ENCODE results near the gene PRR14.
"Not testable (repeated sequence)": the region's sequence is repeated elsewhere in the genome, so short reads cannot be mapped to it uniquely, and the experiment has no call there.

The PRR14 gene

DNA sequence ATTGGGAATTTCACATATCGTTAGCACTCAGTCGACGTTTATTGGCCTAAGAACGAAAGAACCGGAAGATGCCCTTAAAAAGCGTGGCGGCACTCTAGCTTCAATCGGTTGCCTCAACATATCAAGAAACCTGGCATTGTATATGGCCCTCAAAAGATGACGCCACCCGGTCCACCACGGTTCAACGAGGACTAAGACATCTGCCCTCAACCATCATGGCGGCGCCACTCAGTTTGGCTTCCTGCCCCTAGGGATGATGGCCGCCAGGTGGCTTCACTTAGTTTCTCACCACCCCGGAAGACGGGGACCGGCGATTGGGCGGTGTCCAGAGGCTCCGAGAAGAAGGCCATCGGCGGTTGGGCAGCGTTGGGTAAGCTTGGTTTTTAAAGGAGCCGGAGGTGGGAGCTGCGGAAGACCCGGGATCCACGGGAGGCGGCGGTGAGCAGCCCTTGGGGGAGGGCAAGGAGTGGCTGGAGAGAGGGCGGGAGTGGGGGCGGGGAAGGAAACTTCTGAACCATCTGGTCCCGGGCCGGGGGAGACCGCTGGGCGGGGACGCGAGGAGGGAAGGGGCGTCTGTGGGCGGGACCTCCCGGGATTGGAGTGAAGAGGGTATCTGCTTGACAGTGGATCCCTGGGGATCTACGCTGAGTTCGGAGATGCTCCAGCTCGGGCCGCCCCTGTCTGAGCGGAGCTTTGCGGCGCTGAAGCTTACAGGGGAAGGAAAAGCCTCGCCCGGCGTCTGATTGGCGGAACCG, at the start of gene PRR14:
Gene PRR14 (plus strand): TSS at position 592 of the 755 bp plus-strand sequence. CDS start 686 bp downstream, outside the sequence.
- peak; percentile 91 for DNase-seq

DNA sequence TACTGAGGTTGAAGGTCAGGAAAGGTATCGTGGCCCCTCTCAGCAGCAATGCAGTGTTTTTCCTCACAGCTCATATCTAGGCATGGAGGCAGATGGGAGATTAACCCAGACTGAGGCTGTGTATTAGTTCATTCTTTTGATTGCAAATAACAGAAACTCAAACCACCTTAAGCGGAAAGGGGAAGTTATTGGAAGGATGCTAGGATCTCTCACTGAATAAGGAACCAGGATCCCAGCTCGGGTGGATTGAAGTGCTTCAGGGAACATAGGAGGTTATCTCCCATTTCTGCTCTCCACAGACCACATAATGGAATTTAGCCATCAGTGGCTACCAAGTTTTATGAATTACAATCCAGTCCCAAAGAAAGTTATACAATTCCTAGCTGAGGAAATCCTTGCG, 48.8 kb upstream of the PRR14 start:
- DNase-seq, result no peak

DNA sequence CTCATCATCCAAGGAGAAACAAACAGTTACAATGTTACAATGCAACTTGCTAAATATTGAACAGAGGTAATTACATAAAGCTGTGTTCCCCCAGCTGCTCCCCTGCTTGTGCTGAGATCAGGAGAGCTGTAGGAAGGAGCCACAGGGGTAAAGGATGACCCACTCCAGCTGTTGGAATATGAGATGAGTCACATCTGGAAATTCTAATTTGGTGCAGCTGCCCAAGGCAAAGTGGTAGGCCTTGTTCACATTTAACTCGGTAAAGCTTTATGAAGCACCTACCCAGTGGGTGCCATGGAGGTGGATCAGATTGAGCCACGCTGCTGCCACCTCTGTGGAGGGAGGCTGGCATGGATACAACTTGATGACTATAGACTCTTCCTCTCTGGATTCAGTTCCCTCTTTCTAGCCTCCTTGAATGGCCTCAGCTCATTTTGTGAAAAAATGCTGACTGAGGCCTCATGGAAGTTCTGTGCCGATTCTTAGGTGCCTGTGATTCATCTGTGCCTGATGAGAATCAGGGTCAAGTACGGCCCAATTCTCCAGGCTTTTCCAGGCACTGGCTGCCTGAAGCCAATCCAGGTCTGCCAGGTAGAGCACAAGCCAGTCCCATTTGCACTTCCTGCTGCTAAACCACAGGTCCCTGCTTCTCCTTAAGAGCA, 48.0 kb upstream of the PRR14 start:
- no peak for DNase-seq

DNA sequence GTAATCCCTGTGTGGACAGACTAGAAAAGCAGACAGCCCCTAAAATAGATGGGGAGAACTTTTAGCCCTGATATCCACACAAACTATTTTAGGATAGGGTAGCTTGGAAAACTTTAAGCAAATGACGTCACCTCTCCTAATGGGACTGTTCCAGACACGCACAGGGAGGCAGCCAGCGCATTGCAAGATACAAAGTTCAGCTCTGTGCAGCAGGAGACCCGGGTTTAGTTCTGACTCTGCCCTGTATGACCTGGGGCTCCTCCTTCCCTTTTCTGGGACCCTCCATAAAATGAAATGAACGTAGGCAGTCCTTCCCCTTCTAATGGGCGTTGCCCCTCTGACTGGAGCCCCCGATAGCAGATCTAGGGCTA, 46.8 kb upstream of the PRR14 start:
- DNase-seq, result no peak

DNA sequence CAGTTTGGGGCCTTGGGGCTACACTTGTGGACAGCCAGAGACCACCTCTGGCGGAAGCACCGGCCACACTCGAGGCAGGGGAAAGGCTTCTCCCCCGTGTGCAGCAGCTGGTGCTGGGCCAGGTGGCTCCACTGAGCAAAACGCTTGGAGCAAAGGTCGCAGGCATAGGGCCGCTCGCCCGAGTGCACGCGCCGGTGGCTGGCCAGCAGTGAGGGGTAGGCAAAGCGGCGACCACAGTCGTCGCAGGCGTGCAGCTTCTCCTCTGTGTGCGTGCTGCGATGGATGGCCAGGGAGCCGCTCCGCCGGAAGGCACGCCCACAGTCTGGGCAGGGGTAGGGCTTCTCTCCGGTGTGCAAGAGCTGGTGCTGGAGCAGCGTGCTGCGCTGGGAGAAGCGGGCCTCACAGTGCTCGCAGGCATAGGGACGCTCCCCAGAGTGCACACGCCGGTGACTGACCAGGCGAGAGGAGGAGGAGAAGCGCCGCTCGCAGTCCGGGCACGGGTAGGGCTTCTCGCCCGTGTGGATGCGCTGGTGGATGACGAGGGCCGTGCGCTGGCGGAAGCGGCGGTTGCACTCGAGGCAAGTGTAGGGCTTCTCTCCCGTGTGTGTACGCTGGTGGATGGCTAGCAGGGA, 46.3 kb upstream of the PRR14 start:
- no peak for DNase-seq

DNA sequence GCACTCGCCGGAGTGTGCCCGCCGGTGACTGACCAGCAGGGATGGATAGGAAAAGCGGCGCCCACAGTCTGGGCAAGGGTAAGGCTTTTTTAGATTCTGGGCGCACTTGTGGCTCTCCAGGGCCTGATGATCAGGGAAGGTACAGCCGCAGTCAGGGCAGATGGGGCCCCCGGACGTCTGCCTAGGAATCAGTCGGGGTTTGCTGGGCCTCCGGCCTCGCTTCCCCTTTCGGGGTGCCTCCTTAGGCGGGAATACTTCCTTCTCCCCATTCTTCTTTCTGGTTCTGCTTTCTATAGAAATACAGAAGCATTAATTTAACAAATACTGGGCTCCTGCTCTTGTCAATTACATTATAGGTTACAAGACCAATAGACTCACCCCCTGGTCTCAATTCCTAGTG, 45.6 kb upstream of the PRR14 start:
- DNase-seq, result no peak

DNA sequence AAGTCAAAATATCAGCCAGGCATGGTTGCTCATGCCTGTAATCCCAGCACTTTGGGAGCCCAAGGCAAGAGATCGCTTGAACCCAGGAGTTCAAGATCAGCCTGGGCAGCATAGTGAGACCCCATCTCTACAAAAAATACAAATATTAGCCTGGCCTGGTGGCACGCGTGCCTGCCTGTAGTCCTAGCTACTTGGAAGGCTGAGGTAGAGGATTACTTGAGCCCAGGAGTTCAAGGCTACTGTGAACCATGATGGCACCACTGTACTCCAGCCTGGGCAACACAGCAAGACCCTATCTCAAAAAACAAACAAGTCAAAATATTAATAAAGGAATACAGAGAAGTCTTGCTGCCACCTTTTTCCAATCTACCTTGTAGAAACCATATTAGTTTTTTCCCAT, 44.8 kb upstream of the PRR14 start:
- DNase-seq, result no peak

DNA sequence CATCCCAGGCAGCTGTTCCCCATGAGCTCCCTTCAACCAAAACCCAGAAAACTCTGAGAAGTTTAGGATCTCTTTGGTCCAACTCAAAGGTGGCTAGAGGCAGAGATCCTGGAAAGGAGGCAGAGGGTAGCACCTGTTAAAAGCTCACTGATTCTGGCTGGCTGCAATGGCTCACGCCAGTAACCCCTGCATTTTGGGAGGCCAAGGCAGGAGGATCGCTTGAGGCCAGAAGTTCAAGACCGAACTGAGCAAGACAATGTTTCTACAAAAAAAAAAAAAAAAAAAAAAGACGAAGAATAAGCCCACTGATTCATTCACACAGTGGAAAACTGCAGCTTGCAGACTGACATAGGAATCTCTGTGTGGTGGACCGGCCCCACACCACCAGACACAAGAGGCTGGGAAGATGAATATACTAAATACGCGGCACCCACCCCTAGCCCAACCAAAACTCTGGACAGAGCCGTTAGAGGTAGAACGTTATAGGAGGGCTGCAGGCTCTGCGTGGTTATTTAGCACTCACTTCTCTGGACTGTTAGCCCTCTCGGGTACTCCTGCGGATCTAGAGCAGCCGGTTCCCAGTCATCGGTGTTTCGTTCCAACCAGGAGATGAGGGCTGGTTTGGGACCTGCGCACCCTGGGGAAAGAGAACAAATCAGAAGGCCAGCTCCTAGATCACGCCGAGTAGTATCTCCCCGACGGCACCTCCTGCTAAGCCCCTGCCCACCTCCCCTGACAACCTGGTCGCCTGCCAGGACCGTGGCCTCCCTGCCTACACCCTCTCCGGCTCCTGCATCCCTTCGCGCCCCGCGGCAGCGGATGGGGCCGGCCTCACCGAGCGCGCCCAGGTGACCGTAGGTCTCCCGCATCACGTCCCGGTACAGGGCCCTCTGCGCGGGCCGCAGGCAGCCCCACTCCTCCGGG, 41.5 kb upstream of the PRR14 start:
- no peak for DNase-seq

DNA sequence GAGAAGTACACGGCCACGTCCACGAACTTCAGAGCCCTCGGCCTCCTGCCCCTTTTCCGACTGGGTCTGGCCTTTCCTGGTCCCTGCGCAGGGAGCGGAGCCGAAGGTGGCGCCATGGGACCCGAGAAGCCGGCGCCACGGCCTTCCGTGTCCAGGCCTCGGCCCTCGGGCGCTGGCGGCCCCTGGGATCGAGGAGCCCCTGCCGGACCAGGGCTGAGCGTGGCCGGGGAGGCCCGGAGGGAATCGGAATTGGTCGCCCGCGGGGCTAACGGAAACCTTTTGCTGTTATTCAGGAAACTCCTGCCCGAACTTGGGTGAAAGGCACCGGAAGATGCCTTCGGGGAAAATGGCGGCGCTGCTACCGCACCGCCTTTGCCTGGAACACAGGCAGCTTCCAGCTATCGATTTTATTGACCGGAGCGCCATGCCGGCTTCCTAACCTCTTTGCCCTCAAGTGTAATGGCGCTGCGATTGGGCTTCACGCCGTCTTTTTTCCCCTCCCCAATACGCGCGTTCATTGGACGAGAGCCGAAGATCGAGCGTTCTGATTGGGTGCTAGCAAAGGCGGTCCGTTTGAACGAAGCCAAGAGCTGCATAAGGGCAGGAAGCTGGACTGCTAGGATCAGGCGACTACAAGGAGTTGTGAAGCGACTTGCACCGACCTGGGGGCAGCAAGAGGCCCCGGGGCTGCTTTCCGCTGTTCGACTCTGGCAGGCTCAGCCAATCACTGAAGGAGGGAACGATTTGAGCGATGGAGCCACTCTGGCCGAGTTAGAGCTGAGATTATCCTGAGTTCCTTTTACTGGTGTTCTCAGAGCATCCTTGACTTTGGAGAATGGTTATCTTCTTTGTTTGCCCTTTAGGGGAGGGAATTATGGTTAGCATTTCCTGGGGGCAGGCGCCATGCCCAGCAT, 40.6 kb upstream of the PRR14 start, which contains the start of gene ZNF689:
Gene ZNF689 (minus strand): TSS at position 464 of the 914 bp plus-strand sequence. CDS start 348 bp downstream, at position 116.
- peak; percentile 54 for DNase-seq

DNA sequence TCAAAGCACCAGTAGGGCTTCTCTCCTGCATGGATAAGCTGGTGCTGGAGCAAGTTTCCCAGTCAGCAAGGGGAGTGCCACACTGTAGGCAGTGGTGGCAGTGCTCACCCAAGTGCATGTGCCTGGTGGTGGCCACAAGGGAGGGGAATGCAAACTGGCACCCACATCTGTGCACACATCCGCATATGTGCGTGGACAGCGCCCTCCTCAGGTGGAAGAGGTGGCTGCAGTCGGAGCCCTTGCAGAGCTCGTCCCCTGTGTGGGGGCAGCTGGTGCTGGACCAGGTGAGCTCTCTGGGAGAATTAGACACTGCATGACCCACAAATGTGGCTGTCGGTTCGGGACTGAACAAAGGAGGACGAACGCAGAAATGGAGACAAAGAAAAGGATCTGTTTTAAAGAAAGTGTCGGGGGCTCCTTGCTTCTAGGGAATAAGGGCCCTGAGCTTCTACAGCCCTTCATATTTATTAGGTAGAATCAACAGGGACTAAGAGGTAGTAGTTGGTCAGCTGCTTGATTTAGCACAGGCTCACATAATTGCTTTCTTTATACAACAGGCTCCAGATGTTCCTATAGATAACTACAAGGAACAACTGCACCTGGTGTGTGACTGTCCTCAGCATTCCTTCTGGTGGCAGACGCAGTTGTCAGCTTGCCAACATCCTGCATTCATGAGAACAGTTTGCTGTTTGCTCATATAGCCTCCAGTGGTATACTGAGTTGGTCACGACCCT, 35.2 kb upstream of the PRR14 start:
- no peak for DNase-seq

DNA sequence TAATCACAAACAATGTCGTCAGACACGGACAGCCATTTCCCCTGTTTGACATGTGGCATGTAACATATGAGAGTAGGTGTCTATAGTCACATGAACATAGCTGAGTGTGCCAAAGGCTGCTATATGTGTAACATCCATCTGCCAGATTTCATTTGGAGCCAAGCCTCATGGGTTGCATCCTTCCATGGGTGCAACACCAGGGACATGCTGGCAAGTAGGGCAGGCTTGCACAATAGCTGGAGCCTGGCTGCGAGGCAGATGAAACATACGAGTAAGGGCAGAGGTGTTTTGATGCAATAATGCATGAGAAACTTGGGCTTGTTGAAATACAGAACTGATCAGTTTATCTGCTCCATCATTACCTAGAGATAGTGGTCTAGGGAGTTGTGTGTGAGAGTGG, 31.6 kb upstream of the PRR14 start:
- DNase-seq, result no peak

DNA sequence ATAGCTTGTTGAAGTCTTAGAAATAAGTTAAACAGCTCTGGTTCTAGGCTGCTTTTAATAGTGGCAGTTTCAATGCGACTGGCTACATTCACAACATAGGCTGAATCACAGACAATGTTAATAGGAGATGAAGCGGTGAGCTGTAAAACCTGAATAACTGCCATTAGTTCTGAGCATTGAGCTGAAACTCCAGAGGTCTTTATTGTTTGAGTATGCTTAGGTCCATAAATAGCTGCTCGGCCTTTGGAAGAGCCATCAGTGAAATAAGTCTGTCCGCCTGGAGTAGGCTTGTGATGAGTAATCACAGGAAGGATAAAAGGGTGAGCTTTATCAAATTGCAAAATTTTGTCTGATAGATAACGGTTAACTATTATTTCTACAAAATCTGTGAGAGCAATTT, 31.1 kb upstream of the PRR14 start:
- no peak for DNase-seq

DNA sequence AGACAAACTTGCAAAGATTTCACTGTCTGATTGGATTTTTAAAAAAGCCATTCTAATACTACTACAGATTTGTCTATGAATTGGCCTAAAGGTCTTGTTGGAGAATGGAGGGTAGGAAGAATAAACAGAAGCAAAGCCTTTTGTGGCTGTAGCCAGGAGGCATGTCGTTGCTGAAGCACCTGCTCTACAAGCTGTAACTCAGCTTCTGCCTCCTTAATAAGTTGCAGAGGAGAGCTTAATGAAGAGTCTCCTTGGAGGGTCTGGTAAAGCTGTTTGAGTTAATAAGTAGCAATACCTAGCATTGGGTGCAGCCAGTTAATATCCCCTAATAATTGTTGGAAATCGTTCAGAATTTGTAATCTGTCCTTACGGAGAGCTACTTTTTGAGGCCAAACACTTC, 30.6 kb upstream of the PRR14 start:
- no peak for DNase-seq

DNA sequence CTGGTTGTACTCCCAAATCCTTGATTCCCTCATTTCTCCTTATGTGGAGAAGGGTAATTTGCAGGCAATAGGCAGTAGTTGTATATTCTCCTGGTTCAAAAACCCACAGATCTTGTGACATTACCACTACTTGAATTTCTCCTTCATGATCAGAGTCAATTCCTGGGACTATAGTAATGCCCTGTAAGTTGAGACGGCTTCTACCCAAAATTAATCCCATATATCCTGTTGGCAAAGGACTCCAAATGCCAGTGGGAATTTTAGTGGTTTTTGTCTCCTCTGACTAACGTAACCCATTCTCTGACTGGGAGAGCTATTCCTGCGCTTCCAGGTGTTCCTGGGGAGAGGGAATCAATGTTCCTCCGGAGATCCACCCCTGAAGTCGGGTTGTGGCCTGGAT, 29.0 kb upstream of the PRR14 start:
- DNase-seq, result no peak

DNA sequence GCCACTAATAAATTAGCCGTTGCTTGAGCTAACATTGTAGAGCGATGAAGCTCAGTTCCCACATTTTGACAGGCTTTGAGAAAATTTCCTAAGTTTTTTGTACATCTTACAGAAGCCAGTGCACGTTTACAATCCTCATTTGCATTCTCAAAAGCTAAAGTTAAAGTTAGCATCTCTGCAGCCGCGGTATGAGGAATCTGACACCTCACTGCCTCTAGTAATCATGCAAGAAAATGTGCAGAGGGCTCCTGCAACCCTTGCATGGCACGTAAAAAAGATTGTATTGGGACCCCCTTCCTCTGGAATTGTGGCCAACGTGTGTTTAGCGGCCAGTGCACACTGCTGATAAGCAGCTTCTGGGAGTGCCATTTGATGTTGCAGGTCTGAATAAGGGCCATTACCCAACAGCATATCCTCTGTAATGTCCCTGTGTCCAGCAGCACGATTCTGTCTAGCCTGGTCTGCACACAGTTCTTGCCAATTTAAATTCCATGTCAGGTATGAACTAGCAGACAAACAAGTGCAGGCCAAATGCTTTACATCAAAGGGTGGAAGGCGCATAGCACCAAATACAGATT, 28.2 kb upstream of the PRR14 start:
- no peak for DNase-seq

DNA sequence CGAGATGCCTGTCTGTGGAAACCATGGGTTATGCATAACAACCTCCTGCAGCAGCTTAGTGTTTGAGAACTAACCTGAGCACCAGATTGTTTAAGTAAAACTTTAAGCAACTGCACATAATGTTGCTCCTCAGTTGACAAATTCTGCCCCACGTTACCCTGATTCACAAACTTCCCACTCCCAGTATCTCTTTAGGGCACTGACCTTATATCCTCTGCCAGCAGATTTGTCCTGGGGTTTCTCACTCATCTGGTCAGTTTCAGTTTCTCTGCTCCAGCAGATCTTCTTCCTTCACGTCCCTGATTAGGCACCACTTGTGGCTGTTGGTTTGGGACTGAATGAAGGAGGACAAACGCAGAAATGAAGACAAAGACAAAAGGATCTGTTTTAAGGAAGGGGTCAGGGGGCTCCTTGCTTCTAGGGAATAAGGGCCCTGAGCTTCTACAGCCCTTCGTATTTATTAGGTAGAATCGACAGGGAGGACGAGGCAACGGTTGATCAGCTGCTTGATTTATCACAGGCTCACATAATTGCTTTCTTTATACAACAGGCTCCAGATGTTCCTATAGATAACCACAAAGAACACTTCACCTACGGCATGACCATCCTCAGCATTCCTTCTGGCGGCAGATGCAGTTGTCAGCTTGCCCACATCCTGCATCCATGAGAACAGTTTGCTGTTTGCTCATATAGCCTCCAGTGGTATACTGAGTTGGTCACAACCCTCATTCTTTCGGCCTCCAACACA, 27.1 kb upstream of the PRR14 start:
- DNase-seq, result no peak

DNA sequence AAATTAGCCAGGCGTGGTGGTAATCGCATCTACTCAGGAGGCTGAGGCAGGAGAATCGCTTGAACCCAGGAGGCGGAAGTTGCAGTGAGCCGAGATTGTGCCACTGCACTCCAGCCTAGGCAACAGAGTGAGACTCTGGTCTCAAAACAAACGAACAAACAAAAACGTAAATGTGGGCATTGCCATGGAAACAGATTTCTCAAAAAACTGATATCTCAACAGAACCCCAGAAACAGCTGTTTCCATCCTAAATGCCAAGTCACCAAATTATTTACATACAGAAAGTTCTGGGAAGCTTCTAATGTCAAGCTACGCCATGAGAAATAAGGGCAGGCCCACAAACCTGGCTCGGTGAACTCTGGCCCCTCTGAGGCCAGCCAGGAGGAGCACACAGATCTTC, 24.5 kb upstream of the PRR14 start:
- DNase-seq, result no peak

DNA sequence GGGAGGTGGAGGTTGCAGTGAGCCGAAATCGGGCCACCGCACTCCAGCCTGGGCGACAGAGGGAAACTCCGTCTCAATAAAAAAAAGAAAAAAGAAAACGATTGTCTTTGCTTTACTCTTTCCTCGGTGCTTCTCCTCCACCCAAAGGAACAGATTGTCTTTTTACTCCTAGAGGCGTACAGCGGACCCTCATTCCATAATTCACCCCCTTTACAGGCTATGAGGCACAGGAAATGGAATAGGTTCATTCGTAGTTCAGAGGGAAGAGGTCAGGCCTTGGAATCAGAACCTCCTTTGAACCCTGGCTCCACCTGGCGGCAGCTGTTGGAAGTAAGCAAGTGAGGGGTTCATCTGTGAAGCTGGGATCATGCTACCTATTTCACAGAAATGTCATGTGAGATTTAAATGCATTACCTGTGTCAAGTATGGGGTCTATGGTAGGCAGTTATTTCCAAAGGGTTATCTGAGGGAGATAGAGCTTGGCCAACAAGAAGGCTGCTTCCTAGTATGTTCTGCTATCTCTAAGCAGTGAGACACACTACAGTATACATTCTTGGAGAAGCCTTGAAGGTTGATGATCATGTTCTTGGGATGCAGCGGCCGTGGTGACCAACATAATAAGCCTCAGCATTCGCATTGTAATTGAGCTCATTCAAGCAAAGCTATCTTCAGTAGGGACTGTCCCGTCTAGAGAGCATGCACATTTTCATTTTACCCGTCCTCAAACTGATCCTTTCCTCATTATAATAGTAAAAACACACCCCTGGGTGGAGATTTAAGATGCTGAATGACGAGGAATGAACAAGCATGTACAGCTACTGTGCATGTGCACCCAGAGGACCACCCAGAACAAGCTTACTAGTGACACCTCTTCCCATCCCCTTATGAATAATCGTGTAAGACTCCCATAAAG, 21.9 kb upstream of the PRR14 start:
- DNase-seq, result peak; percentile 29

DNA sequence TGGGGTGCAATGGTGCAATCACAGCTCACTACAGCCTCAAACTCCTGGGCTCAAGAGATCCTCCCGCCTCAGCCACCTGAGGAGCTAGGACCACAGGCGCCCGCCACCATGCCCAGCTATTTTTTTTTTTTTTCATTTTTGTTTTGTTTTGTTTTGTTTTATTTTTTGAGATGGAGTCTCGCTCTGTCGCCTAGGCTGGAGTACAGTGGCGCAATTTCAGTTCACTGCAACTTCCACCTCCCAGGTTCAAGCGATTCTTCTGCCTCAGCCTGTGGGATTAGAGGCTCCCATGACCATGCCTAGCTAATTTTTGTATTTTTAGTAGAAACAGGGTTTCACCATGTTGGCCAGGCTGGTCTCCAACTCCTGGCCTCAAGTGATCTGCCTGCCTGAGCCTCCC, 18.3 kb upstream of the PRR14 start:
- not testable (repeated sequence) for DNase-seq
